ENCODE data around the gene ZNF319. TPM values are rescaled to one million over a fixed set of nuclear protein-coding genes. Genes with fewer than 3 reads are reported as not detected.

ZNF319 gene
- total and polyA plus RNA-seq, 2 experiments from 2014 or later = 1.7 to 10.0 TPM

DNA sequence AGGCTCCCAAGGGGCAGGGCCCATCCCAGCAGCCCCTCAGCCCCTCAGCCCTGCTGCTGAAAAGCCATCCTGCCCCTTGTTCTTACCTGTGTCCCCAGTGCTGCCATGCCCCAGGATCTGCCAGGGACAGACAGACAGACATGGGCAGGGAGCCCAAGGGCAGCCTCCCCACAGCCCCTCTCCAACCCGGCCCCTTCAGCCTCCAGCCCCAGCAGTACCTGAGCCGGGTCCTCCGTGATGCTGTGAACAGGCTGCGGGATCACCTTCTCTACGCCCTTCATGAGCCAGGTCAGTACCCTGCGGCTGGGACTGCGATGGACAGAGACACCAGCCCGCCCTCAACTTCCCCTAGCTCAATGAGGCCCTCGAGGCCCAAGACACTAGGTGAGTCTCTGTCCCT, 37.7 kb downstream of the ZNF319 start (continued):
- TF ChIP-seq, protein P1, sequence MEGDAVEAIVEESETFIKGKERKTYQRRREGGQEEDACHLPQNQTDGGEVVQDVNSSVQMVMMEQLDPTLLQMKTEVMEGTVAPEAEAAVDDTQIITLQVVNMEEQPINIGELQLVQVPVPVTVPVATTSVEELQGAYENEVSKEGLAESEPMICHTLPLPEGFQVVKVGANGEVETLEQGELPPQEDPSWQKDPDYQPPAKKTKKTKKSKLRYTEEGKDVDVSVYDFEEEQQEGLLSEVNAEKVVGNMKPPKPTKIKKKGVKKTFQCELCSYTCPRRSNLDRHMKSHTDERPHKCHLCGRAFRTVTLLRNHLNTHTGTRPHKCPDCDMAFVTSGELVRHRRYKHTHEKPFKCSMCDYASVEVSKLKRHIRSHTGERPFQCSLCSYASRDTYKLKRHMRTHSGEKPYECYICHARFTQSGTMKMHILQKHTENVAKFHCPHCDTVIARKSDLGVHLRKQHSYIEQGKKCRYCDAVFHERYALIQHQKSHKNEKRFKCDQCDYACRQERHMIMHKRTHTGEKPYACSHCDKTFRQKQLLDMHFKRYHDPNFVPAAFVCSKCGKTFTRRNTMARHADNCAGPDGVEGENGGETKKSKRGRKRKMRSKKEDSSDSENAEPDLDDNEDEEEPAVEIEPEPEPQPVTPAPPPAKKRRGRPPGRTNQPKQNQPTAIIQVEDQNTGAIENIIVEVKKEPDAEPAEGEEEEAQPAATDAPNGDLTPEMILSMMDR (conservative IDR thresholded peaks at IDR 0.05; ENCODE audit: low read depth in 2 of 2) = no peak
- TF ChIP-seq POLR2AphosphoS5 (IDR thresholded peaks at IDR 0.05; ENCODE audit: low read depth) = no peak
- no peak for TF ChIP-seq CREB1 (CRISPR knock-in tag; IDR thresholded peaks at IDR 0.05; ENCODE audit: low read depth)
- TF ChIP-seq JUNB (IDR thresholded peaks at IDR 0.05; ENCODE audit: unreplicated experiment) = no peak
- no peak for TF ChIP-seq ZNF114 (CRISPR knock-in tag; IDR thresholded peaks at IDR 0.05)
- TF ChIP-seq, protein P2, sequence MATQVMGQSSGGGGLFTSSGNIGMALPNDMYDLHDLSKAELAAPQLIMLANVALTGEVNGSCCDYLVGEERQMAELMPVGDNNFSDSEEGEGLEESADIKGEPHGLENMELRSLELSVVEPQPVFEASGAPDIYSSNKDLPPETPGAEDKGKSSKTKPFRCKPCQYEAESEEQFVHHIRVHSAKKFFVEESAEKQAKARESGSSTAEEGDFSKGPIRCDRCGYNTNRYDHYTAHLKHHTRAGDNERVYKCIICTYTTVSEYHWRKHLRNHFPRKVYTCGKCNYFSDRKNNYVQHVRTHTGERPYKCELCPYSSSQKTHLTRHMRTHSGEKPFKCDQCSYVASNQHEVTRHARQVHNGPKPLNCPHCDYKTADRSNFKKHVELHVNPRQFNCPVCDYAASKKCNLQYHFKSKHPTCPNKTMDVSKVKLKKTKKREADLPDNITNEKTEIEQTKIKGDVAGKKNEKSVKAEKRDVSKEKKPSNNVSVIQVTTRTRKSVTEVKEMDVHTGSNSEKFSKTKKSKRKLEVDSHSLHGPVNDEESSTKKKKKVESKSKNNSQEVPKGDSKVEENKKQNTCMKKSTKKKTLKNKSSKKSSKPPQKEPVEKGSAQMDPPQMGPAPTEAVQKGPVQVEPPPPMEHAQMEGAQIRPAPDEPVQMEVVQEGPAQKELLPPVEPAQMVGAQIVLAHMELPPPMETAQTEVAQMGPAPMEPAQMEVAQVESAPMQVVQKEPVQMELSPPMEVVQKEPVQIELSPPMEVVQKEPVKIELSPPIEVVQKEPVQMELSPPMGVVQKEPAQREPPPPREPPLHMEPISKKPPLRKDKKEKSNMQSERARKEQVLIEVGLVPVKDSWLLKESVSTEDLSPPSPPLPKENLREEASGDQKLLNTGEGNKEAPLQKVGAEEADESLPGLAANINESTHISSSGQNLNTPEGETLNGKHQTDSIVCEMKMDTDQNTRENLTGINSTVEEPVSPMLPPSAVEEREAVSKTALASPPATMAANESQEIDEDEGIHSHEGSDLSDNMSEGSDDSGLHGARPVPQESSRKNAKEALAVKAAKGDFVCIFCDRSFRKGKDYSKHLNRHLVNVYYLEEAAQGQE (IDR thresholded peaks at IDR 0.05; ENCODE audit: unreplicated experiment) = no peak
- no peak for TF ChIP-seq STAT1 (IDR thresholded peaks at IDR 0.05; ENCODE audit: unreplicated experiment)
- TF ChIP-seq EZH2phosphoT487 (IDR thresholded peaks at IDR 0.05; ENCODE audit: unreplicated experiment) = no peak
- TF ChIP-seq NANOG (IDR thresholded peaks at IDR 0.05; ENCODE audit: borderline replicate concordance) = no peak

DNA sequence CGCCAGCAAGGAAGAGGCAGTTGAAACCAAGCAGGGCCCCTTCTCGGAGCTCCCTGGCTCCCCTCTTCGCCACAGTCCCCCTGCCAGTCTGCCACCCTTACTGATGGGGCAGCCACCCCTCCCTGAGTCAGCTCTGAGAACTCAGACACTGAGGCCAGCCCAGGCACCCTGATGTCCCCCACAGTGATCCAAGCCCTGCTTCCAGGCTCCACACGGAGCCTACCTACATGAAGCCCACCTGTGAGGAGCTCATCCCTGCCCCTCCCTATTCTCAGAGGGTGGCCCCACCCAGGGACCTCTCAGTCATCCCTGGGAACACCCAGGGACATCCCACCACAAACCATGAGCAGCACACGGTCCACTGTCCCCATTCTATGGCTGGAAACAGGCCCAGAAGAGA, 38.4 kb downstream of the ZNF319 start:
- no peaks in the 10 kb centered on the region for H3K4me1 ChIP-seq (ENCODE audit: insufficient read depth)
- no peaks in the 10 kb centered on the region for H3K27me3 ChIP-seq (ENCODE audit: insufficient read depth)
- H3K27ac ChIP-seq (ENCODE audit: low read depth) = no peak overlapping the region
- peaks cover 15% of the 10 kb centered on the region for H3K4me1 Mint-ChIP-seq
- DNase-seq (ENCODE audit: low spot score) = no peak
- H3K4me2 ChIP-seq = no peak overlapping the region
- H3K79me2 ChIP-seq (replicated peaks; ENCODE audit: insufficient read depth) = no peaks in the 10 kb centered on the region
- no peaks in the 10 kb centered on the region for H3K36me3 ChIP-seq (ENCODE audit: insufficient read depth)
- H3K9me2 ChIP-seq (ENCODE audit: insufficient read depth) = no peaks in the 10 kb centered on the region
- H3K9me3 Mint-ChIP-seq = no peaks in the 10 kb centered on the region
- H3K27me3 Mint-ChIP-seq (ENCODE audit: insufficient read depth, low read depth, poor library complexity) = peaks cover 11% of the 10 kb centered on the region
- ATAC-seq = no peak
- H3K4me3 Mint-ChIP-seq = no peak overlapping the region
- no peaks in the 10 kb centered on the region for H4K20me1 ChIP-seq (replicated peaks; ENCODE audit: insufficient read depth)
- H3K27ac Mint-ChIP-seq = no peak overlapping the region
- H3F3A ChIP-seq (replicated peaks; ENCODE audit: low read depth) = 0 out of 2 replicates have a peak, but pooled peaks cover 2% of the 10 kb centered on the region
- no peak overlapping the region for H3K4me3 ChIP-seq
- no peaks in the 10 kb centered on the region for H3K36me3 Mint-ChIP-seq (ENCODE audit: low read depth)
- no peak overlapping the region for H2AFZ ChIP-seq
- TF ChIP-seq NANOG (IDR thresholded peaks at IDR 0.05; ENCODE audit: borderline replicate concordance) (no peak), JUNB (IDR thresholded peaks at IDR 0.05; ENCODE audit: unreplicated experiment) (no peak)
- TF ChIP-seq, protein P3, sequence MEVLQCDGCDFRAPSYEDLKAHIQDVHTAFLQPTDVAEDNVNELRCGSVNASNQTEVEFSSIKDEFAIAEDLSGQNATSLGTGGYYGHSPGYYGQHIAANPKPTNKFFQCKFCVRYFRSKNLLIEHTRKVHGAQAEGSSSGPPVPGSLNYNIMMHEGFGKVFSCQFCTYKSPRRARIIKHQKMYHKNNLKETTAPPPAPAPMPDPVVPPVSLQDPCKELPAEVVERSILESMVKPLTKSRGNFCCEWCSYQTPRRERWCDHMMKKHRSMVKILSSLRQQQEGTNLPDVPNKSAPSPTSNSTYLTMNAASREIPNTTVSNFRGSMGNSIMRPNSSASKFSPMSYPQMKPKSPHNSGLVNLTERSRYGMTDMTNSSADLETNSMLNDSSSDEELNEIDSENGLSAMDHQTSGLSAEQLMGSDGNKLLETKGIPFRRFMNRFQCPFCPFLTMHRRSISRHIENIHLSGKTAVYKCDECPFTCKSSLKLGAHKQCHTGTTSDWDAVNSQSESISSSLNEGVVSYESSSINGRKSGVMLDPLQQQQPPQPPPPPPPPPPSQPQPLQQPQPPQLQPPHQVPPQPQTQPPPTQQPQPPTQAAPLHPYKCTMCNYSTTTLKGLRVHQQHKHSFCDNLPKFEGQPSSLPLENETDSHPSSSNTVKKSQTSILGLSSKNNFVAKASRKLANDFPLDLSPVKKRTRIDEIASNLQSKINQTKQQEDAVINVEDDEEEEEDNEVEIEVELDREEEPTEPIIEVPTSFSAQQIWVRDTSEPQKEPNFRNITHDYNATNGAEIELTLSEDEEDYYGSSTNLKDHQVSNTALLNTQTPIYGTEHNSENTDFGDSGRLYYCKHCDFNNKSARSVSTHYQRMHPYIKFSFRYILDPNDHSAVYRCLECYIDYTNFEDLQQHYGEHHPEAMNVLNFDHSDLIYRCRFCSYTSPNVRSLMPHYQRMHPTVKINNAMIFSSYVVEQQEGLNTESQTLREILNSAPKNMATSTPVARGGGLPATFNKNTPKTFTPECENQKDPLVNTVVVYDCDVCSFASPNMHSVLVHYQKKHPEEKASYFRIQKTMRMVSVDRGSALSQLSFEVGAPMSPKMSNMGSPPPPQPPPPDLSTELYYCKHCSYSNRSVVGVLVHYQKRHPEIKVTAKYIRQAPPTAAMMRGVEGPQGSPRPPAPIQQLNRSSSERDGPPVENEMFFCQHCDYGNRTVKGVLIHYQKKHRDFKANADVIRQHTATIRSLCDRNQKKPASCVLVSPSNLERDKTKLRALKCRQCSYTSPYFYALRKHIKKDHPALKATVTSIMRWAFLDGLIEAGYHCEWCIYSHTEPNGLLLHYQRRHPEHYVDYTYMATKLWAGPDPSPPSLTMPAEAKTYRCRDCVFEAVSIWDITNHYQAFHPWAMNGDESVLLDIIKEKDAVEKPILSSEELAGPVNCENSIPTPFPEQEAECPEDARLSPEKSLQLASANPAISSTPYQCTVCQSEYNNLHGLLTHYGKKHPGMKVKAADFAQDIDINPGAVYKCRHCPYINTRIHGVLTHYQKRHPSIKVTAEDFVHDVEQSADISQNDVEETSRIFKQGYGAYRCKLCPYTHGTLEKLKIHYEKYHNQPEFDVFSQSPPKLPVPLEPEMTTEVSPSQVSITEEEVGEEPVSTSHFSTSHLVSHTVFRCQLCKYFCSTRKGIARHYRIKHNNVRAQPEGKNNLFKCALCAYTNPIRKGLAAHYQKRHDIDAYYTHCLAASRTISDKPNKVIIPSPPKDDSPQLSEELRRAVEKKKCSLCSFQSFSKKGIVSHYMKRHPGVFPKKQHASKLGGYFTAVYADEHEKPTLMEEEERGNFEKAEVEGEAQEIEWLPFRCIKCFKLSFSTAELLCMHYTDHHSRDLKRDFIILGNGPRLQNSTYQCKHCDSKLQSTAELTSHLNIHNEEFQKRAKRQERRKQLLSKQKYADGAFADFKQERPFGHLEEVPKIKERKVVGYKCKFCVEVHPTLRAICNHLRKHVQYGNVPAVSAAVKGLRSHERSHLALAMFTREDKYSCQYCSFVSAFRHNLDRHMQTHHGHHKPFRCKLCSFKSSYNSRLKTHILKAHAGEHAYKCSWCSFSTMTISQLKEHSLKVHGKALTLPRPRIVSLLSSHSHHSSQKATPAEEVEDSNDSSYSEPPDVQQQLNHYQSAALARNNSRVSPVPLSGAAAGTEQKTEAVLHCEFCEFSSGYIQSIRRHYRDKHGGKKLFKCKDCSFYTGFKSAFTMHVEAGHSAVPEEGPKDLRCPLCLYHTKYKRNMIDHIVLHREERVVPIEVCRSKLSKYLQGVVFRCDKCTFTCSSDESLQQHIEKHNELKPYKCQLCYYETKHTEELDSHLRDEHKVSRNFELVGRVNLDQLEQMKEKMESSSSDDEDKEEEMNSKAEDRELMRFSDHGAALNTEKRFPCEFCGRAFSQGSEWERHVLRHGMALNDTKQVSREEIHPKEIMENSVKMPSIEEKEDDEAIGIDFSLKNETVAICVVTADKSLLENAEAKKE (CRISPR knock-in tag; IDR thresholded peaks at IDR 0.05) = no peak
- TF ChIP-seq, protein P2 (IDR thresholded peaks at IDR 0.05; ENCODE audit: unreplicated experiment) = no peak
